GM12878 (cell line): ENCODE measurements around the gene MEN1. TPM values are rescaled to one million over a fixed set of nuclear protein-coding genes. Genes with fewer than 3 reads are reported as not detected.

Experiments used
- ATAC-seq: fragments of 200-7000 bp; cut with Tn5 transposase; 3 replicates; pipeline ENCODE4 v1.9.1; 2020; ENCODE audit warnings: mild to moderate bottlenecking, moderate library complexity
- BruUV-seq: library from RNA; stranded (reverse); fragments of 400-500 nt; replicated peaks from 2 replicates; lab custom pipeline; 2021; lab: Mats Ljungman, UMichigan
- CTCF ChIA-PET: fragments of 300-600 bp; sonication (Branson Sonifier 250); formaldehyde crosslinking; extraction: SDS; loops from one replicate; lab custom pipeline; 2021; ENCODE audit warnings: inconsistent platforms; lab: Yijun Ruan, JAX
- POLR2A ChIA-PET: fragments of 350-600 bp; formaldehyde crosslinking; extraction: SDS; loops from one replicate; lab custom pipeline; 2021; ENCODE audit warnings: inconsistent platforms; lab: Charles Lee
- RAD21 ChIA-PET: fragments of 300-600 bp; sonication (Branson Sonifier 250); formaldehyde crosslinking; loops from one replicate; lab custom pipeline; 2023; ENCODE audit warnings: antibody characterized with exemption; ENCODE audit not compliant: unreplicated experiment; lab: Charles Lee
- SMC1A ChIA-PET: fragments of 300-600 bp; sonication (Branson Sonifier 250); formaldehyde crosslinking; loops from one replicate; lab custom pipeline; 2023; ENCODE audit not compliant: unreplicated experiment, uncharacterized antibody; lab: Charles Lee
- DNase-seq: peaks from one replicate; pipeline ENCODE4 v3.0.0-alpha.2; 2011; ENCODE audit warnings: low read depth, low spot score
- FAIRE-seq: peaks from 3 replicates; lab custom pipeline; 2011; peaks lifted over from hg19 to GRCh38; lab: Jason Lieb, UNC
- H2AFZ ChIP-seq: 2 replicates; pipeline ENCODE4 v1.6.0; 2011; ENCODE audit warnings: low read depth, low read length, control low read depth; ENCODE audit not compliant: control insufficient read depth
- H3K27ac ChIP-seq: 2 replicates; pipeline ENCODE4 v1.5.1; 2011; ENCODE audit warnings: control low read depth; ENCODE audit not compliant: control insufficient read depth, insufficient read depth
- H3K27me3 ChIP-seq, 2 experiments: replicated peaks in 1 of 2; 2 replicates each; pipeline versions ENCODE4 v1.6.0 to v1.6.1; 2011; ENCODE audit warnings: low read length in 1 of 2; ENCODE audit not compliant: control insufficient read depth in 2 of 2, insufficient read depth in 2 of 2
- H3K36me3 ChIP-seq, 2 experiments: 2 replicates each; pipeline ENCODE4 v1.5.1; 2011; ENCODE audit warnings: low read length in 1 of 2; ENCODE audit not compliant: control insufficient read depth in 2 of 2, insufficient read depth in 2 of 2
- H3K4me1 ChIP-seq: 2 replicates; pipeline ENCODE4 v1.6.1; 2011; ENCODE audit warnings: mild to moderate bottlenecking, low read length, moderate library complexity, mixed read lengths; ENCODE audit not compliant: control insufficient read depth, insufficient read depth
- H3K4me2 ChIP-seq: 2 replicates; pipeline ENCODE4 v1.6.0; 2011; ENCODE audit warnings: control low read depth; ENCODE audit not compliant: control insufficient read depth, insufficient read depth
- H3K4me3 ChIP-seq: fragments of 200-600 bp; sonication (generic); 2 replicates; pipeline ENCODE4 v1.5.1; 2016
- H3K79me2 ChIP-seq: 2 replicates; pipeline ENCODE4 v1.6.0; 2011; ENCODE audit warnings: low read length; ENCODE audit not compliant: control insufficient read depth, insufficient read depth
- H3K9ac ChIP-seq: 2 replicates; pipeline ENCODE4 v1.8.0; 2011; ENCODE audit warnings: low read length, control low read depth, mixed read lengths; ENCODE audit not compliant: control insufficient read depth, insufficient read depth
- H3K9me3 ChIP-seq: replicated peaks from 3 replicates; pipeline ENCODE4 v1.5.1; 2011; ENCODE audit warnings: mild to moderate bottlenecking, low read length; ENCODE audit not compliant: control insufficient read depth, insufficient read depth
- H4K20me1 ChIP-seq: 2 replicates; pipeline ENCODE4 v1.6.0; 2011; ENCODE audit not compliant: control insufficient read depth, insufficient read depth
- BACH1 ChIP-seq: fragments of 450-650 bp; IDR thresholded peaks from 2 replicates; pipeline ENCODE4 v1.6.1; 2017; ENCODE audit warnings: mild to moderate bottlenecking, borderline replicate concordance
- BCL11A ChIP-seq: IDR thresholded peaks from 2 replicates; pipeline ENCODE4 v1.6.1; 2011; ENCODE audit warnings: low read depth, low read length
- BHLHE40 ChIP-seq, 2 experiments: fragments of 450-650 bp in 1 of 2; IDR thresholded peaks; 2 replicates each; pipeline ENCODE4 v1.6.1; 2011 to 2017; ENCODE audit warnings: low read depth in 2 of 2, borderline replicate concordance in 1 of 2, improper control_type of control experiment in 1 of 2, low read length in 1 of 2, mild to moderate bottlenecking in 1 of 2
- CBX3 ChIP-seq: fragments of 200-600 bp; sonication (generic); IDR thresholded peaks from 2 replicates; pipeline ENCODE4 v1.6.1; 2016; ENCODE audit warnings: low read depth, borderline replicate concordance
- EGR1 ChIP-seq, 2 experiments: IDR thresholded peaks; 1 replicate in 1 of 2; 2 replicates in 1 of 2; pipeline ENCODE4 v1.6.1; 2011 to 2012; ENCODE audit warnings: low read depth in 2 of 2, low read length in 2 of 2, borderline replicate concordance in 1 of 2, mild to moderate bottlenecking in 1 of 2, moderate library complexity in 1 of 2
- HCFC1 ChIP-seq: fragments of 150-350 bp; IDR thresholded peaks from 2 replicates; pipeline ENCODE4 v1.6.1; 2014; ENCODE audit warnings: low read length
- HDGF ChIP-seq: fragments of 450-650 bp; IDR thresholded peaks from 2 replicates; pipeline ENCODE4 v1.6.1; 2016; ENCODE audit warnings: antibody characterized with exemption
- IKZF1 ChIP-seq: fragments of 450-650 bp; conservative IDR thresholded peaks from 2 replicates; pipeline ENCODE4 v1.6.1; 2017; ENCODE audit warnings: antibody characterized with exemption, mild to moderate bottlenecking
- LARP7 ChIP-seq: fragments of 450-650 bp; IDR thresholded peaks from 2 replicates; pipeline ENCODE4 v1.6.1; 2017; ENCODE audit warnings: mild to moderate bottlenecking
- NBN ChIP-seq: fragments of 450-650 bp; IDR thresholded peaks from 2 replicates; pipeline ENCODE4 v1.6.1; 2016
- NFXL1 ChIP-seq: fragments of 450-650 bp; IDR thresholded peaks from 2 replicates; pipeline ENCODE4 v1.6.1; 2017; ENCODE audit warnings: antibody characterized with exemption, mild to moderate bottlenecking, borderline replicate concordance
- NR2F1 ChIP-seq: fragments of 450-650 bp; conservative IDR thresholded peaks from 2 replicates; pipeline ENCODE4 v1.6.1; 2017; ENCODE audit warnings: mild to moderate bottlenecking
- POLR2AphosphoS5 ChIP-seq: IDR thresholded peaks from 2 replicates; pipeline ENCODE4 v1.6.1; 2011; ENCODE audit warnings: mild to moderate bottlenecking, low read length, inconsistent platforms
- REST ChIP-seq: IDR thresholded peaks from 2 replicates; pipeline ENCODE4 v1.6.1; 2012; ENCODE audit warnings: mild to moderate bottlenecking, low read depth, low read length
- SIN3A ChIP-seq: IDR thresholded peaks from 2 replicates; pipeline ENCODE4 v1.6.1; 2012; ENCODE audit warnings: low read depth, low read length, improper control_type of control experiment
- SIX5 ChIP-seq: IDR thresholded peaks from 2 replicates; pipeline ENCODE4 v1.6.1; 2011; ENCODE audit warnings: mild to moderate bottlenecking, low read depth, low read length, moderate library complexity; ENCODE audit not compliant: severe bottlenecking
- SREBF1 ChIP-seq: IDR thresholded peaks from 2 replicates; pipeline ENCODE4 v1.6.1; 2012; ENCODE audit warnings: mild to moderate bottlenecking, low read length
- TBL1XR1 ChIP-seq: IDR thresholded peaks from 2 replicates; pipeline ENCODE4 v1.6.1; 2012; ENCODE audit warnings: low read depth, low read length, improper control_type of control experiment
- WGBS: methylation state at CpG from one replicate; pipeline ENCODE4 v1.1.6; 2016; ENCODE audit warnings: low lambda C conversion rate; ENCODE audit not compliant: insufficient replicate concordance, insufficient coverage; ENCODE audit errors: missing lambda C conversion rate; 5-methylcytosine and 5-hydroxymethylcytosine counted together
- in situ Hi-C: fragments of 300-500 bp; cut with MboI; formaldehyde crosslinking; loops from 9 replicates; pipeline ENCODE4 v1.14.3; 2018; ENCODE audit warnings: mixed read lengths
- intact Hi-C: fragments of 100-400 bp; cut with micrococcal nuclease; formaldehyde crosslinking; loops from one replicate; pipeline ENCODE4 v1.14.2; 2022; ENCODE audit not compliant: unreplicated experiment
- polyA plus RNA-seq, 11 experiments: library from polyadenylated mRNA; depleted of rRNA in 4 of 11; unstranded in 6 of 11; stranded (reverse) in 5 of 11; fragments of >200 nt; fragmentation: Nextera tagmentation in 4 of 11; fragmentation: Illumina TruSeq in 1 of 11; extraction: Ambion mirVana in 4 of 11; extraction: Trizol in 1 of 11; gene quantifications; 1 replicate in 1 of 11; 2 replicates in 10 of 11; pipeline versions ENCODE4 v1.2.1 to v1.2.3, GENCODE V29; 2011 to 2016; ENCODE audit warnings: inconsistent platforms in 2 of 11, missing spikeins in 2 of 11, low read depth in 1 of 11
- total RNA-seq, 4 experiments: library from RNA; depleted of rRNA in 3 of 4; stranded (reverse); fragments of >200 nt in 3 of 4; fragmentation: Illumina TruSeq in 1 of 4; extraction: Trizol in 1 of 4; gene quantifications; 2 replicates each; pipeline versions ENCODE4 v1.2.1 to v1.2.3, GENCODE V29; 2013 to 2021
- TF ChIP-seq, protein P1 (sequence below): fragments of 450-650 bp; IDR thresholded peaks from 2 replicates; pipeline ENCODE4 v1.6.1; 2016; ENCODE audit warnings: mild to moderate bottlenecking

The MEN1 gene
- total and polyA plus RNA-seq, 10 of the 15 experiments (the other 5 are each of a cell fraction or from before 2014, with no cell fraction given) = 2.5 to 39.7 (median 20.7) TPM

DNA sequence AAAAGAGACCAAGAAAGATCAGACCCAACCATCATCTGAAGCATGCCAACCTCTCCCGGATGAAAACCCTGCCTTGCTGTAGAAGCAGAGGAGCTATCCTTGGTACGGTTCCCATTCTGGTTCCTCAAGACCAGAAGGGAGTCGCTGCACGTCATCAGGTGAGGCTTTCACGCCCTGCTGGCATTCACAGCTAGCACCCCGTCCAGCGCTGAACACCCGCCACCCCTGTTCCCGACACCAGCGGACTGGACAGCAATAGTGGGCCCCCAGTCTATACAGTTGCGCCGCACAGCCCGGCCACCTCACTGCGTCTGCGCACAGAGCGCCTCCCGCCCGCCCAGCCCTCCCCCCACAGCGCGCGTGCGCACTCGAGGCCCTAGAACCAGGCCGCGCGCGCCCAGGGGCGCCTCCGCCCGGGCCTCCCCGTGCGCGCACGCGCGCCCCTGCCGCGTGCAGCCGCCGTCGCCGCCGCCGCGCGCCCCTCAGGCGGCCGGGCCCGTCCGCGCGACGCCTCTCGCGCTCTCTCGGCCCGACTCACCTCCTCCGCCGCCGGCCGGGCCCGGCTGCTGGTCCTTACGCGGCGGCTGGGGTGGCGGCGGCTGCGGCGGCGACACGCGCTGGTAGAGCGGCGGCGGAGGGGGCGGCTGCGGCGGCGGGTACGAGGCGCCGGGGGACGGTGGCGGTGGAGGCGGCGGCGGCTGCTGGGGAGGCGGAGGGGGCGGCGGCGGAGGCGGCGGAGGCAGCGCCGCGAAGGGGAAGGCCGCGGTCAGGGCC lies 32.7 kb downstream of the MEN1 start:
- peak overlapping the region; percentile 95 for H3K9ac ChIP-seq
- peak overlapping the region; percentile 86 for H3K27ac ChIP-seq
- no peaks in the 10 kb centered on the region; the same call in 2 of the 3 replicates for H3K9me3 ChIP-seq
- intact Hi-C loops (loop anchor here (10.0 kb wide), 1 partner anchor 337 kb away; the partner anchor contains the start of genes TM7SF2 and ZNHIT2), in situ Hi-C loops (no loop called here)
- peaks cover 16% of the 10 kb centered on the region for H4K20me1 ChIP-seq
- RAD21 ChIA-PET = interaction anchor here (1.8 kb wide), 1 partner anchor 127 kb away, joined by 4 read pairs; no protein-coding TSS in a partner anchor
- H3K4me3 ChIP-seq = peak overlapping the region; percentile 80
- no peak for DNase-seq
- H3K36me3 ChIP-seq = peaks cover 7 to 39% of the 10 kb centered on the region in 2 experiments
- no peaks in the 10 kb centered on the region for H3K27me3 ChIP-seq
- ATAC-seq = peak; percentile 4
- peaks cover 35% of the 10 kb centered on the region for H3K4me1 ChIP-seq
- FAIRE-seq = no peak
- WGBS = 2% methylated on average over 50 of the region's 98 CpGs
- no peak overlapping the region for H2AFZ ChIP-seq
- no TSS peak for BruUV-seq
- CTCF ChIA-PET = interaction anchor here (1.4 to 3.3 kb wide), 4 partner anchors 23 to 89 kb away, joined by 3 to 18 read pairs (median 8); partner anchors contain the start of gene RASGRP2
- POLR2A ChIA-PET = interaction anchor here (0.6 to 2.0 kb wide), 6 partner anchors 23 to 104 kb away, joined by 3 to 5 read pairs (median 3); no protein-coding TSS in a partner anchor
- peak overlapping the region; percentile 96 for H3K4me2 ChIP-seq
- SMC1A ChIA-PET = interaction anchor here (1.4 to 2.2 kb wide), 3 partner anchors 14 to 272 kb away, joined by 3 to 8 read pairs (median 6); partner anchors contain the start of gene RASGRP2
- peaks cover 49% of the 10 kb centered on the region for H3K79me2 ChIP-seq
- TF ChIP-seq LARP7 (peak; percentile 44; the same call in 1 of the 2 replicates), SIN3A (peak; percentile 61; the same call in 1 of the 2 replicates), BHLHE40 (IDR thresholded peaks at IDR 0.05; ENCODE audit: borderline replicate concordance in 1 of 2, low read depth in 2 of 2, low read length in 1 of 2) (peak in 1 of 2 experiments; percentile 44; a peak in 2 of 4 replicates), TBL1XR1 (no peak), IKZF1 (0 out of 2 replicates have a peak, but pooled peaks have one; percentile 8), HCFC1 (0 out of 2 replicates have a peak, but pooled peaks have one; percentile 26), CBX3 (no peak), NR2F1 (no peak), NBN (0 out of 2 replicates have a peak, but pooled peaks have one; percentile 20), HDGF (peak; percentile 85; the same call in 1 of the 2 replicates), EGR1 (IDR thresholded peaks at IDR 0.05; ENCODE audit: borderline replicate concordance in 1 of 2, low read depth in 2 of 2, low read length in 2 of 2) (peak in 1 of 2 experiments; percentile 72; a peak in 2 of 3 replicates), BACH1 (peak; percentile 24; the same call in 1 of the 2 replicates), BCL11A (0 out of 2 replicates have a peak, but pooled peaks have one; percentile 11), POLR2AphosphoS5 (peak; percentile 80), SREBF1 (no peak), NFXL1 (no peak), REST (peak; percentile 72; the same call in 1 of the 2 replicates), SIX5 (no peak)
- TF ChIP-seq, protein P1, sequence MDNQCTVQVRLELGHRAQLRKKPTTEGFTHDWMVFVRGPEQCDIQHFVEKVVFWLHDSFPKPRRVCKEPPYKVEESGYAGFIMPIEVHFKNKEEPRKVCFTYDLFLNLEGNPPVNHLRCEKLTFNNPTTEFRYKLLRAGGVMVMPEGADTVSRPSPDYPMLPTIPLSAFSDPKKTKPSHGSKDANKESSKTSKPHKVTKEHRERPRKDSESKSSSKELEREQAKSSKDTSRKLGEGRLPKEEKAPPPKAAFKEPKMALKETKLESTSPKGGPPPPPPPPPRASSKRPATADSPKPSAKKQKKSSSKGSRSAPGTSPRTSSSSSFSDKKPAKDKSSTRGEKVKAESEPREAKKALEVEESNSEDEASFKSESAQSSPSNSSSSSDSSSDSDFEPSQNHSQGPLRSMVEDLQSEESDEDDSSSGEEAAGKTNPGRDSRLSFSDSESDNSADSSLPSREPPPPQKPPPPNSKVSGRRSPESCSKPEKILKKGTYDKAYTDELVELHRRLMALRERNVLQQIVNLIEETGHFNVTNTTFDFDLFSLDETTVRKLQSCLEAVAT = peak; percentile 50; the same call in 1 of the 2 replicates
